Panc1 (cell line): ENCODE results near the gene SYTL5. TPM values are rescaled to one million over a fixed set of nuclear protein-coding genes. Genes with fewer than 3 reads are reported as not detected.

Experiments
- ATAC-seq: fragments of 200-7000 bp; cut with Tn5 transposase; 2 replicates; pipeline ENCODE4 v1.9.1; 2020; ENCODE audit warnings: mild to moderate bottlenecking, moderate library complexity
- BruUV-seq: library from RNA; stranded (reverse); fragments of 400-500 nt; replicated peaks from 2 replicates; lab custom pipeline; 2021; lab: Mats Ljungman, UMichigan
- CTCF ChIA-PET: fragments of 300-600 bp; sonication (Branson Sonifier 250); formaldehyde crosslinking; loops from one replicate; lab custom pipeline; 2022; ENCODE audit warnings: antibody characterized with exemption; lab: Charles Lee
- POLR2A ChIA-PET: fragments of 300-600 bp; sonication (Branson Sonifier 250); formaldehyde crosslinking; loops from one replicate; lab custom pipeline; 2022; ENCODE audit warnings: antibody characterized with exemption; lab: Charles Lee
- DNase-seq: peaks from one replicate; pipeline ENCODE4 v3.0.0-alpha.2; 2010; ENCODE audit warnings: low read depth, low spot score
- H3K27ac ChIP-seq: 2 replicates; pipeline ENCODE4 v1.5.1; 2011; ENCODE audit warnings: mild to moderate bottlenecking, low read length, inconsistent platforms
- H3K27me3 ChIP-seq: fragments of 200-500 bp; sonication (Bioruptor generic); 2 replicates; pipeline ENCODE4 v1.6.0; 2014; ENCODE audit warnings: low read length, inconsistent platforms; ENCODE audit not compliant: control insufficient read depth, insufficient read depth
- H3K36me3 ChIP-seq: fragments of 200-500 bp; sonication (Bioruptor generic); 2 replicates; pipeline ENCODE4 v1.5.1; 2014; ENCODE audit warnings: inconsistent platforms, mild to moderate bottlenecking, low read length, moderate library complexity; ENCODE audit not compliant: control insufficient read depth, insufficient read depth
- H3K4me1 ChIP-seq: 2 replicates; pipeline ENCODE4 v1.5.1; 2011; ENCODE audit warnings: inconsistent platforms, mild to moderate bottlenecking, low read length, moderate library complexity; ENCODE audit not compliant: control insufficient read depth, insufficient read depth
- H3K4me3 ChIP-seq, 2 experiments: 2 replicates each; pipeline ENCODE4 v1.5.1; 2011 to 2012; ENCODE audit warnings: low read depth in 2 of 2, low read length in 2 of 2, mild to moderate bottlenecking in 2 of 2, inconsistent platforms in 1 of 2, moderate library complexity in 1 of 2
- H3K9me3 ChIP-seq: fragments of 200-500 bp; sonication (Bioruptor generic); 2 replicates; pipeline ENCODE4 v1.5.1; 2014; ENCODE audit warnings: low read depth, mild to moderate bottlenecking, inconsistent platforms, low read length, moderate library complexity; ENCODE audit not compliant: control insufficient read depth, insufficient read depth
- CTCF ChIP-seq: fragments of 450-650 bp; IDR thresholded peaks from 2 replicates; pipeline ENCODE4 v1.5.1; 2017; ENCODE audit warnings: mild to moderate bottlenecking
- POLR2AphosphoS5 ChIP-seq: IDR thresholded peaks from 2 replicates; pipeline ENCODE4 v1.6.1; 2012; ENCODE audit warnings: mild to moderate bottlenecking, low read depth, low read length, moderate library complexity
- REST ChIP-seq, 2 experiments: IDR thresholded peaks; 2 replicates each; pipeline ENCODE4 v1.6.1; 2011 to 2012; ENCODE audit warnings: low read depth in 2 of 2, control low read depth in 1 of 2, low read length in 1 of 2, mild to moderate bottlenecking in 1 of 2, moderate library complexity in 1 of 2; ENCODE audit not compliant: insufficient read depth in 1 of 2
- SIN3A ChIP-seq: IDR thresholded peaks from 2 replicates; pipeline ENCODE4 v1.6.1; 2012; ENCODE audit warnings: low read depth, mild to moderate bottlenecking, low read length, moderate library complexity, borderline replicate concordance; ENCODE audit not compliant: insufficient read depth
- TCF7L2 ChIP-seq: IDR thresholded peaks from 2 replicates; pipeline ENCODE4 v1.6.1; 2011; ENCODE audit warnings: mild to moderate bottlenecking, low read depth, low read length, inconsistent platforms
- in situ Hi-C: cut with HindIII; loops from 2 replicates; pipeline ENCODE4 v1.10.0; 2016; ENCODE audit warnings: low sequenced_read_pairs, low pct_unique_long_range_greater_than_20kb
- intact Hi-C: fragments of 100-400 bp; cut with micrococcal nuclease; formaldehyde crosslinking; loops from one replicate; pipeline ENCODE4 v1.10.0; 2022; ENCODE audit not compliant: unreplicated experiment
- total RNA-seq: library from RNA; stranded (reverse); gene quantifications from one replicate; pipeline ENCODE4 v1.2.1, GENCODE V29; 2021; ENCODE audit not compliant: unreplicated experiment

Gene SYTL5
- total RNA-seq, 1 experiment from 2014 or later: 0.08 TPM

- Histone ChIP-seq H3K36me3 (no peaks in the 10 kb centered on the region), H3K4me3 (no peak overlapping the region), H3K27me3 (no peaks in the 10 kb centered on the region), H3K27ac (no peak overlapping the region), H3K9me3 (no peaks in the 10 kb centered on the region), H3K4me1 (no peaks in the 10 kb centered on the region)
- ChIA-PET CTCF (no interaction called here), POLR2A (no interaction called here)
- intact Hi-C loops (no loop called here), in situ Hi-C loops (no loop called here)
- no TSS peak for BruUV-seq
- no peak for ATAC-seq
- no peak for TF ChIP-seq CTCF
- no peak for TF ChIP-seq REST (IDR thresholded peaks at IDR 0.05; ENCODE audit: insufficient read depth in 1 of 2, low read depth in 2 of 2, low read length in 1 of 2)
- no peak for TF ChIP-seq POLR2AphosphoS5
- no peak for TF ChIP-seq TCF7L2
- no peak for TF ChIP-seq SIN3A
- no peak for DNase-seq
Observed at GRCh38 chrX:38044701-38045100, 38.3 kb downstream of the SYTL5 start.

GRCh38 chrX:38045538-38046096 lies 39.3 kb downstream of the SYTL5 start:
- Histone ChIP-seq H3K4me1 (no peaks in the 10 kb centered on the region), H3K27me3 (no peaks in the 10 kb centered on the region), H3K27ac (no peak overlapping the region), H3K36me3 (no peaks in the 10 kb centered on the region), H3K9me3 (no peaks in the 10 kb centered on the region), H3K4me3 (no peak overlapping the region)
- in situ Hi-C loops (no loop called here), intact Hi-C loops (no loop called here)
- BruUV-seq: no TSS peak
- no peak for ATAC-seq
- no peak for DNase-seq
- CTCF ChIA-PET: no interaction called here
- TF ChIP-seq TCF7L2: no peak
- no peak for TF ChIP-seq REST (IDR thresholded peaks at IDR 0.05; ENCODE audit: insufficient read depth in 1 of 2, low read depth in 2 of 2, low read length in 1 of 2)
- no peak for TF ChIP-seq POLR2AphosphoS5
- TF ChIP-seq CTCF: no peak
- TF ChIP-seq SIN3A: no peak
- POLR2A ChIA-PET: no interaction called here
